ENCODE measurements around the gene MS4A2. TPM values are rescaled to one million over a fixed set of nuclear protein-coding genes. Genes with fewer than 3 reads are reported as not detected.
"Not testable (repeated sequence)": the region's sequence is repeated elsewhere in the genome, so short reads cannot be mapped to it uniquely, and the experiment has no call there.

MS4A2 gene
- total RNA-seq (not detected in 2 replicates), polyA plus RNA-seq (not detected in 2 replicates), polyA minus RNA-seq (ENCODE audit: low replicate concordance) (not detected in 2 replicates)
- polyA plus RNA-seq (2012), result not detected in 2 replicates

DNA sequence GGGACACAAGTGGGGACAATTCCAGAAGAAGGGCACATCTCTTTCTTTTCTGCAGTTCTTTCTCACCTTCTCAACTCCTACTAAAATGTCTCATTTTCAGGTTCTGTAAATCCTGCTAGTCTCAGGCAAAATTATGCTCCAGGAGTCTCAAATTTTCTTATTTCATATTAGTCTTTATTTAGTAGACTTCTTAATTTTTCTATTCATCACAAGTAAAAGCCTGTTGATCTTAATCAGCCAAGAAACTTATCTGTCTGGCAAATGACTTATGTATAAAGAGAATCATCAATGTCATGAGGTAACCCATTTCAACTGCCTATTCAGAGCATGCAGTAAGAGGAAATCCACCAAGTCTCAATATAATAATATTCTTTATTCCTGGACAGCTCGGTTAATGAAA lies at the start of gene MS4A2:
Gene MS4A2 (plus strand): TSS at position 301 of the 400 bp plus-strand sequence. CDS start 102 bp downstream, outside the sequence.
- no peak for DNase-seq (ENCODE audit: low read depth in 2 of 2)
- TF ChIP-seq, protein P1, sequence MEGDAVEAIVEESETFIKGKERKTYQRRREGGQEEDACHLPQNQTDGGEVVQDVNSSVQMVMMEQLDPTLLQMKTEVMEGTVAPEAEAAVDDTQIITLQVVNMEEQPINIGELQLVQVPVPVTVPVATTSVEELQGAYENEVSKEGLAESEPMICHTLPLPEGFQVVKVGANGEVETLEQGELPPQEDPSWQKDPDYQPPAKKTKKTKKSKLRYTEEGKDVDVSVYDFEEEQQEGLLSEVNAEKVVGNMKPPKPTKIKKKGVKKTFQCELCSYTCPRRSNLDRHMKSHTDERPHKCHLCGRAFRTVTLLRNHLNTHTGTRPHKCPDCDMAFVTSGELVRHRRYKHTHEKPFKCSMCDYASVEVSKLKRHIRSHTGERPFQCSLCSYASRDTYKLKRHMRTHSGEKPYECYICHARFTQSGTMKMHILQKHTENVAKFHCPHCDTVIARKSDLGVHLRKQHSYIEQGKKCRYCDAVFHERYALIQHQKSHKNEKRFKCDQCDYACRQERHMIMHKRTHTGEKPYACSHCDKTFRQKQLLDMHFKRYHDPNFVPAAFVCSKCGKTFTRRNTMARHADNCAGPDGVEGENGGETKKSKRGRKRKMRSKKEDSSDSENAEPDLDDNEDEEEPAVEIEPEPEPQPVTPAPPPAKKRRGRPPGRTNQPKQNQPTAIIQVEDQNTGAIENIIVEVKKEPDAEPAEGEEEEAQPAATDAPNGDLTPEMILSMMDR (conservative IDR thresholded peaks at IDR 0.05 in 1 of 2, IDR thresholded peaks at IDR 0.05 in 1 of 2; ENCODE audit: low read depth in 1 of 2, low read length in 2 of 2), result no peak
- no peak for TF ChIP-seq EZH2 (IDR thresholded peaks at IDR 0.05; ENCODE audit: low read length, missing control alignments)
- Histone ChIP-seq H3K36me3 (ENCODE audit: control insufficient read depth, insufficient read depth, low read length) (no peaks in the 10 kb centered on the region), H2AFZ (ENCODE audit: low read length) (no peak within 1 kb of the TSS), H3K4me2 (ENCODE audit: extremely low read depth, insufficient read depth, low read length) (no peak within 1 kb of the TSS), H3K4me1 (ENCODE audit: control insufficient read depth, extremely low read depth, insufficient read depth, low read length) (no peaks in the 10 kb centered on the region), H3K27ac (ENCODE audit: insufficient read depth, low read length) (no peak within 1 kb of the TSS), H3K9ac (ENCODE audit: insufficient read depth, low read length) (no peak within 1 kb of the TSS), H3K79me2 (ENCODE audit: control insufficient read depth, insufficient read depth, low read length) (no peaks in the 10 kb centered on the region), H3K9me3 (ENCODE audit: control insufficient read depth, insufficient read depth, low read depth, low read length) (no peaks in the 10 kb centered on the region), H3K27me3 (ENCODE audit: control insufficient read depth, insufficient read depth, low read length) (no peaks in the 10 kb centered on the region), H4K20me1 (ENCODE audit: control insufficient read depth, extremely low read depth, insufficient read depth, low read length) (no peaks in the 10 kb centered on the region), H3K4me3 (replicated peaks in 1 of 4; ENCODE audit: control extremely low read depth in 1 of 4, insufficient read depth in 1 of 4, low read depth in 3 of 4, low read length in 4 of 4) (no peak within 1 kb of the TSS)

DNA sequence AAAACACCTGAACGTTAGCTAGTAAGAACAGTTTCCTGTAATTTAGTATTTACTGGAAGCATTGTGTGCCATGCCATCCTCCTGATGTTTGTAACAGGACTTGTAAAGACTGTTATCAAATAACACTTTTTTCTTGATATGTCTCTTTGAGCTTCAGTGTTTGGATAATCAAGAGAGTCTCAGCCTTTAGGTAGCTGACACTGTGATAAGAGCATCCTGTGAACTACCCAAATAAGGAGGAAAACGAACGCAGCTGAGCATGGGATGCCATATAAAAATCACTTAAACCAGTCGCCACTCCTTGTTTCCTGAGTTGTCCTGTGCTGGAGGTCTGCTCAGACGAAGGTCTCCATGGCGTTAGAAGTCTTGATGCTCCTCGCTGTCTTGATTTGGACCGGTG lies 48.4 kb upstream of the MS4A2 start, which contains the start of gene OOSP2:
Gene OOSP2 (plus strand): TSS at position 301 of the 400 bp plus-strand sequence. CDS start 51 bp downstream, at position 352.
- H3K79me2 ChIP-seq (ENCODE audit: control insufficient read depth, insufficient read depth, low read length), result no peaks in the 10 kb centered on the region
- no peak for DNase-seq (ENCODE audit: low read depth in 2 of 2)
- H3K27me3 ChIP-seq (ENCODE audit: control insufficient read depth, insufficient read depth, low read length), result no peaks in the 10 kb centered on the region
- H2AFZ ChIP-seq (ENCODE audit: low read length), result no peak within 1 kb of the TSS
- TF ChIP-seq EZH2 (IDR thresholded peaks at IDR 0.05; ENCODE audit: low read length, missing control alignments), result no peak
- TF ChIP-seq, protein P1 (conservative IDR thresholded peaks at IDR 0.05 in 1 of 2, IDR thresholded peaks at IDR 0.05 in 1 of 2; ENCODE audit: low read depth in 1 of 2, low read length in 2 of 2), result no peak
- no peaks in the 10 kb centered on the region for H3K4me1 ChIP-seq (ENCODE audit: control insufficient read depth, extremely low read depth, insufficient read depth, low read length)
- no peak within 1 kb of the TSS for H3K4me2 ChIP-seq (ENCODE audit: extremely low read depth, insufficient read depth, low read length)
- H4K20me1 ChIP-seq (ENCODE audit: control insufficient read depth, extremely low read depth, insufficient read depth, low read length), result no peaks in the 10 kb centered on the region
- H3K27ac ChIP-seq (ENCODE audit: insufficient read depth, low read length), result no peak within 1 kb of the TSS
- no peak within 1 kb of the TSS for H3K4me3 ChIP-seq (replicated peaks in 1 of 4; ENCODE audit: control extremely low read depth in 1 of 4, insufficient read depth in 1 of 4, low read depth in 3 of 4, low read length in 4 of 4)
- H3K9ac ChIP-seq (ENCODE audit: insufficient read depth, low read length), result no peak within 1 kb of the TSS
- H3K36me3 ChIP-seq (ENCODE audit: control insufficient read depth, insufficient read depth, low read length), result no peaks in the 10 kb centered on the region
- H3K9me3 ChIP-seq (ENCODE audit: control insufficient read depth, insufficient read depth, low read depth, low read length), result no peaks in the 10 kb centered on the region

DNA sequence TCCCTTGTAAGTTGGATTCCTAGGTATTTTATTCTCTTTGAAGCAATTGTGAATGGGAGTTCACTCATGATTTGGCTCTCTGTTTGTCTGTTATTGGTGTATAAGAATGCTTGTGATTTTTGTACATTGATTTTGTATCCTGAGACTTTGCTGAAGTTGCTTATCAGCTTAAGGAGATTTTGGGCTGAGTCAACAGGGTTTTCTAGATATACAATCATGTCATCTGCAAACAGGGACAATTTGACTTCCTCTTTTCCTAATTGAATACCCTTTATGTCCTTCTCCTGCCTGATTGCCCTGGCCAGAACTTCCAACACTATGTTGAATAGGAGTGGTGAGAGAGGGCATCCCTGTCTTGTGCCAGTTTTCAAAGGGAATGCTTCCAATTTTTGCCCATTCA lies 38.0 kb upstream of the MS4A2 start:
- not testable (repeated sequence) for H2AFZ ChIP-seq (ENCODE audit: low read length); H3K9me3 ChIP-seq (ENCODE audit: control insufficient read depth, insufficient read depth, low read depth, low read length); H3K27me3 ChIP-seq (ENCODE audit: control insufficient read depth, insufficient read depth, low read length); H4K20me1 ChIP-seq (ENCODE audit: control insufficient read depth, extremely low read depth, insufficient read depth, low read length); H3K36me3 ChIP-seq (ENCODE audit: control insufficient read depth, insufficient read depth, low read length); DNase-seq (ENCODE audit: low read depth in 2 of 2); H3K27ac ChIP-seq (ENCODE audit: insufficient read depth, low read length); H3K4me3 ChIP-seq (replicated peaks in 1 of 4; ENCODE audit: control extremely low read depth in 1 of 4, insufficient read depth in 1 of 4, low read depth in 3 of 4, low read length in 4 of 4); H3K4me2 ChIP-seq (ENCODE audit: extremely low read depth, insufficient read depth, low read length); H3K79me2 ChIP-seq (ENCODE audit: control insufficient read depth, insufficient read depth, low read length); H3K9ac ChIP-seq (ENCODE audit: insufficient read depth, low read length); H3K4me1 ChIP-seq (ENCODE audit: control insufficient read depth, extremely low read depth, insufficient read depth, low read length)

DNA sequence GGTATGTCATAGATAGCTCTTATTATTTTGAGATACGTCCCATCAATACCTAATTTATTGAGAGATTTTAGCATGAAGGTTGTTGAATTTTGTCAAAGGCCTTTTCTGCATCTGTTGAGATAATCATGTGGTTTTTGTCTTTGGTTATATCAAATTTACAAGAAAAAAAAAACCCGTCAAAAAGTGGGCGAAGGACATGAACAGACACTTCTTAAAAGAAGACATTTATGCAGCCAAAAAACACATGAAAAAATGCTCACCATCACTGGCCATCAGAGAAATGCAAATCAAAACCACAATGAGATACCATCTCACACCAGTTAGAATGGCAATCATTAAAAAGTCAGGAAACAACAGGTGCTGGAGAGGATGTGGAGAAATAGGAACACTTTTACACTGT lies 37.6 kb upstream of the MS4A2 start:
- not testable (repeated sequence) for H3K4me1 ChIP-seq (ENCODE audit: control insufficient read depth, extremely low read depth, insufficient read depth, low read length); H3K4me2 ChIP-seq (ENCODE audit: extremely low read depth, insufficient read depth, low read length); DNase-seq (ENCODE audit: low read depth in 2 of 2); H2AFZ ChIP-seq (ENCODE audit: low read length); H3K9ac ChIP-seq (ENCODE audit: insufficient read depth, low read length); H3K9me3 ChIP-seq (ENCODE audit: control insufficient read depth, insufficient read depth, low read depth, low read length); H3K4me3 ChIP-seq (replicated peaks in 1 of 4; ENCODE audit: control extremely low read depth in 1 of 4, insufficient read depth in 1 of 4, low read depth in 3 of 4, low read length in 4 of 4); H3K27ac ChIP-seq (ENCODE audit: insufficient read depth, low read length); H3K79me2 ChIP-seq (ENCODE audit: control insufficient read depth, insufficient read depth, low read length); H4K20me1 ChIP-seq (ENCODE audit: control insufficient read depth, extremely low read depth, insufficient read depth, low read length); H3K36me3 ChIP-seq (ENCODE audit: control insufficient read depth, insufficient read depth, low read length); H3K27me3 ChIP-seq (ENCODE audit: control insufficient read depth, insufficient read depth, low read length)

Data from fibroblast of lung (primary cell).